Body of pancreas (tissue), 4 donors: ENCODE measurements around the gene EHBP1L1.

Source experiments
- POLR2A ChIP-seq, 3 donors: fragments of 450-650 bp; IDR thresholded peaks; one replicate each; pipeline ENCODE4 v1.6.1; 2016; ENCODE audit warnings: antibody characterized with exemption in 3 of 3, mild to moderate bottlenecking in 2 of 3
- TF ChIP-seq, protein P1 (sequence below), 7 experiments: fragments of 450-650 bp in 4 of 7; fragments of 200-600 bp in 3 of 7; sonication (generic) in 3 of 7; IDR thresholded peaks; one replicate each; pipeline ENCODE4 v1.5.1; 2016 to 2019; ENCODE audit warnings: antibody characterized with exemption in 7 of 7

DNA sequence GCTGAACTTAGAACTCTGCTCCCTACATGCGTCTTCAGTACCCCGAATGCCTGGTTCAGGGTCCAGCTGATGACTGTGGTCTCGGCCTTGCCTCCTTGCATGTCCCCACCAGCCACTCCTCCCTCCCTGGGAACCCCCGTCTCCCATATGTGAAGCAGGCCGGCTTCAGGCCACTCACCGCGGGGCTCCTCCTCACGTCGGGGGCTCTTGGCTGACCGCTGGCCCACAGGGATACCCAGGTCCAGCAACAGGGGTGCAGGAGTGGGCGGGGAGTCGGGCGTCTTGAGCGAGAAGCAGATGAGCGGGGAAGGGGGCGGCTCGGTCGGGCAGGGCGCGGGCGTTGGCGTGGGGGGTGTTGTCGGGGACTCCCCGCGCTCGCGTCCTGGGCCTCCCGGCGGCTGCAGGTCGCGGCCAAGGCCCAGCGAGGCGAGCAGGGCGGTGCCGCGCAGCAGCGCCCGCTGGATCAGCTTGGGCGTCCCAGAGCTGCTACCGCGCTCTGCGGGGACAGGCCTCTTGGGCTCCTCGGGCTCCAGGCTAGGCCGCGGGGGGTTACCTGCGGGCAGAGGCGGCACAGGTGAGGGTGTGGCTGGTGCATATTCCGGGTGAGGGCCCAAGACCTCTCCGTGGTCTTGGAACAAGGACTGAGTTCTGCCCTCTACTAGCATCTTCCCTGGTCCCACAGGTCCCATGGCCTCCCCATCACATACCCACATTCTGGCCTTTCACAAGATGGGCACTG is 23.5 kb downstream of the EHBP1L1 start:
- TF ChIP-seq, protein P1, sequence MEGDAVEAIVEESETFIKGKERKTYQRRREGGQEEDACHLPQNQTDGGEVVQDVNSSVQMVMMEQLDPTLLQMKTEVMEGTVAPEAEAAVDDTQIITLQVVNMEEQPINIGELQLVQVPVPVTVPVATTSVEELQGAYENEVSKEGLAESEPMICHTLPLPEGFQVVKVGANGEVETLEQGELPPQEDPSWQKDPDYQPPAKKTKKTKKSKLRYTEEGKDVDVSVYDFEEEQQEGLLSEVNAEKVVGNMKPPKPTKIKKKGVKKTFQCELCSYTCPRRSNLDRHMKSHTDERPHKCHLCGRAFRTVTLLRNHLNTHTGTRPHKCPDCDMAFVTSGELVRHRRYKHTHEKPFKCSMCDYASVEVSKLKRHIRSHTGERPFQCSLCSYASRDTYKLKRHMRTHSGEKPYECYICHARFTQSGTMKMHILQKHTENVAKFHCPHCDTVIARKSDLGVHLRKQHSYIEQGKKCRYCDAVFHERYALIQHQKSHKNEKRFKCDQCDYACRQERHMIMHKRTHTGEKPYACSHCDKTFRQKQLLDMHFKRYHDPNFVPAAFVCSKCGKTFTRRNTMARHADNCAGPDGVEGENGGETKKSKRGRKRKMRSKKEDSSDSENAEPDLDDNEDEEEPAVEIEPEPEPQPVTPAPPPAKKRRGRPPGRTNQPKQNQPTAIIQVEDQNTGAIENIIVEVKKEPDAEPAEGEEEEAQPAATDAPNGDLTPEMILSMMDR (IDR thresholded peaks at IDR 0.05) = no peak
- no peak for TF ChIP-seq POLR2A (IDR thresholded peaks at IDR 0.05)
